HG03565 (cell line): ENCODE data around the gene WNT1.
A peak's percentile ranks its signal among the peaks of the same experiment; 100 is the strongest.

Source experiments
- ATAC-seq: cut with Tn5 transposase; IDR thresholded peaks from one replicate; pipeline ENCODE4 v1.9.1; 2021; ENCODE audit warnings: mild to moderate bottlenecking, moderate library complexity; ENCODE audit not compliant: unreplicated experiment

The WNT1 gene

GRCh38 chr12:48998497-48999353 lies 20.6 kb downstream of the WNT1 start:
- ATAC-seq: peak; percentile 9

- peak; percentile 31 for ATAC-seq
Measured at GRCh38 chr12:48999371-49000131, 21.4 kb downstream of the WNT1 start, which contains the start of gene DDN. Gene DDN, minus strand, starts transcription at chr12:48999375. Its CDS starts 88 bp downstream, at chr12:48999287.

- no peak for ATAC-seq
Measured at GRCh38 chr12:49000346-49000745, 22.2 kb downstream of the WNT1 start.

- ATAC-seq: no peak
Measured at GRCh38 chr12:49008943-49009342, 30.8 kb downstream of the WNT1 start.

GRCh38 chr12:49010092-49010668 lies 32.1 kb downstream of the WNT1 start:
- no peak for ATAC-seq

- ATAC-seq: no peak
Measured at GRCh38 chr12:49012739-49013138, 34.6 kb downstream of the WNT1 start.

GRCh38 chr12:49013428-49013827 lies 35.3 kb downstream of the WNT1 start:
- ATAC-seq: no peak

- ATAC-seq: no peak
Measured at GRCh38 chr12:49014547-49014946, 36.4 kb downstream of the WNT1 start.

GRCh38 chr12:49015196-49015595 lies 37.1 kb downstream of the WNT1 start:
- ATAC-seq: no peak

- peak; percentile 4 for ATAC-seq
Measured at GRCh38 chr12:49017891-49018260, 39.8 kb downstream of the WNT1 start.

GRCh38 chr12:49018261-49019119 lies 40.4 kb downstream of the WNT1 start, which contains the start of gene PRKAG1:
Gene PRKAG1, minus strand, starts transcription at chr12:49018776. Its CDS starts 36 bp downstream, at chr12:49018740.
- ATAC-seq: peak; percentile 79

- no peak for ATAC-seq
Measured at GRCh38 chr12:49019120-49019430, 41.0 kb downstream of the WNT1 start.

GRCh38 chr12:49019443-49020324 lies 41.6 kb downstream of the WNT1 start:
- no peak for ATAC-seq

- ATAC-seq: no peak
Measured at GRCh38 chr12:49020441-49020840, 42.3 kb downstream of the WNT1 start.

- ATAC-seq: no peak
Measured at GRCh38 chr12:49021292-49021915, 43.3 kb downstream of the WNT1 start.

GRCh38 chr12:49022558-49023178 lies 44.5 kb downstream of the WNT1 start:
- no peak for ATAC-seq

GRCh38 chr12:49023812-49024211 lies 45.7 kb downstream of the WNT1 start:
- no peak for ATAC-seq

- no peak for ATAC-seq
Measured at GRCh38 chr12:49024543-49024942, 46.4 kb downstream of the WNT1 start.

GRCh38 chr12:49025463-49025862 lies 47.3 kb downstream of the WNT1 start:
- no peak for ATAC-seq
